ENCODE results near the gene ANGPTL7. TPM values are rescaled to one million over a fixed set of nuclear protein-coding genes. Genes with fewer than 3 reads are reported as not detected.

ANGPTL7 gene
- total RNA-seq, 1 experiment from 2014 or later, result not detected

GRCh38 chr1:11151826-11152612 lies 37.1 kb upstream of the ANGPTL7 start:
- Mint-ChIP-seq H3K4me3 (ENCODE audit: unreplicated experiment) (no peak overlapping the region), H3K4me1 (ENCODE audit: low read depth, unreplicated experiment) (peaks cover 5% of the 10 kb centered on the region), H3K9me3 (ENCODE audit: unreplicated experiment) (no peaks in the 10 kb centered on the region), H3K36me3 (ENCODE audit: insufficient read depth, unreplicated experiment) (peaks cover 25% of the 10 kb centered on the region), H3K27me3 (ENCODE audit: insufficient read depth, unreplicated experiment) (no peaks in the 10 kb centered on the region), H3K27ac (ENCODE audit: unreplicated experiment) (no peak overlapping the region)
- no TSS peak for BruUV-seq (replicated peaks)
- Histone ChIP-seq H3K4me1 (no peaks in the 10 kb centered on the region), H3K36me3 (ENCODE audit: control insufficient read depth, insufficient read depth, low read length) (no peaks in the 10 kb centered on the region; the same call in 1 of the 2 replicates), H3K4me3 (ENCODE audit: low read depth, low read length) (no peak overlapping the region), H3K9me3 (no peaks in the 10 kb centered on the region), H3K27me3 (replicated peaks; ENCODE audit: control insufficient read depth, insufficient read depth, low read length) (no peaks in the 10 kb centered on the region)
- intact Hi-C loops (cut with micrococcal nuclease; ENCODE audit: unreplicated experiment), result loop anchor here (1.0 kb wide), 1 partner anchor 8 kb away; no protein-coding TSS in a partner anchor
- ChIA-PET CTCF (no interaction called here), POLR2A (no interaction called here)
- DNase-seq, result no peak
- no peak for TF ChIP-seq CTCF (IDR thresholded peaks at IDR 0.05; ENCODE audit: insufficient read depth in 1 of 2, low read depth in 1 of 2, low read length in 1 of 2, severe bottlenecking in 1 of 2, unreplicated experiment in 1 of 2)

- Mint-ChIP-seq H3K4me3 (ENCODE audit: unreplicated experiment) (no peak overlapping the region), H3K27me3 (ENCODE audit: insufficient read depth, unreplicated experiment) (no peaks in the 10 kb centered on the region), H3K9me3 (ENCODE audit: unreplicated experiment) (no peaks in the 10 kb centered on the region), H3K27ac (ENCODE audit: unreplicated experiment) (no peak overlapping the region), H3K36me3 (ENCODE audit: insufficient read depth, unreplicated experiment) (peaks cover 22% of the 10 kb centered on the region), H3K4me1 (ENCODE audit: low read depth, unreplicated experiment) (peaks cover 5% of the 10 kb centered on the region)
- POLR2A ChIA-PET, result no interaction called here
- CTCF ChIA-PET, result no interaction called here
- Histone ChIP-seq H3K4me3 (ENCODE audit: low read depth, low read length) (no peak overlapping the region), H3K4me1 (no peaks in the 10 kb centered on the region), H3K36me3 (ENCODE audit: control insufficient read depth, insufficient read depth, low read length) (no peaks in the 10 kb centered on the region; the same call in 1 of the 2 replicates), H3K27me3 (replicated peaks; ENCODE audit: control insufficient read depth, insufficient read depth, low read length) (no peaks in the 10 kb centered on the region), H3K9me3 (no peaks in the 10 kb centered on the region)
- TF ChIP-seq CTCF (IDR thresholded peaks at IDR 0.05; ENCODE audit: insufficient read depth in 1 of 2, low read depth in 1 of 2, low read length in 1 of 2, severe bottlenecking in 1 of 2, unreplicated experiment in 1 of 2), result no peak
- no TSS peak for BruUV-seq (replicated peaks)
- intact Hi-C loops (cut with micrococcal nuclease; ENCODE audit: unreplicated experiment), result loop anchor here (1.0 kb wide), 1 partner anchor 8 kb away; no protein-coding TSS in a partner anchor
- no peak for DNase-seq
Measured at GRCh38 chr1:11152755-11153154, 36.4 kb upstream of the ANGPTL7 start.

- Histone ChIP-seq H3K4me1 (no peaks in the 10 kb centered on the region), H3K4me3 (ENCODE audit: low read depth, low read length) (no peak overlapping the region), H3K27me3 (replicated peaks; ENCODE audit: control insufficient read depth, insufficient read depth, low read length) (no peaks in the 10 kb centered on the region), H3K36me3 (ENCODE audit: control insufficient read depth, insufficient read depth, low read length) (no peaks in the 10 kb centered on the region; the same call in 1 of the 2 replicates), H3K9me3 (no peaks in the 10 kb centered on the region)
- DNase-seq, result no peak
- intact Hi-C loops (cut with micrococcal nuclease; ENCODE audit: unreplicated experiment), result no loop called here
- Mint-ChIP-seq H3K27ac (ENCODE audit: unreplicated experiment) (no peak overlapping the region), H3K4me3 (ENCODE audit: unreplicated experiment) (no peak overlapping the region), H3K36me3 (ENCODE audit: insufficient read depth, unreplicated experiment) (peaks cover 19% of the 10 kb centered on the region), H3K27me3 (ENCODE audit: insufficient read depth, unreplicated experiment) (no peaks in the 10 kb centered on the region), H3K9me3 (ENCODE audit: unreplicated experiment) (no peaks in the 10 kb centered on the region), H3K4me1 (ENCODE audit: low read depth, unreplicated experiment) (peaks cover 5% of the 10 kb centered on the region)
- TF ChIP-seq CTCF (IDR thresholded peaks at IDR 0.05; ENCODE audit: insufficient read depth in 1 of 2, low read depth in 1 of 2, low read length in 1 of 2, severe bottlenecking in 1 of 2, unreplicated experiment in 1 of 2), result no peak
- ChIA-PET CTCF (no interaction called here), POLR2A (no interaction called here)
- no TSS peak for BruUV-seq (replicated peaks)
Measured at GRCh38 chr1:11153184-11153583, 36.0 kb upstream of the ANGPTL7 start.
